Panc1 (cell line): ENCODE data around the gene ATE1. TPM values are rescaled to one million over a fixed set of nuclear protein-coding genes. Genes with fewer than 3 reads are reported as not detected.

ENCODE experiments used
- ATAC-seq: fragments of 200-7000 bp; cut with Tn5 transposase; 2 replicates; pipeline ENCODE4 v1.9.1; 2020; ENCODE audit warnings: mild to moderate bottlenecking, moderate library complexity
- BruUV-seq: library from RNA; stranded (reverse); fragments of 400-500 nt; replicated peaks from 2 replicates; lab custom pipeline; 2021; lab: Mats Ljungman, UMichigan
- CTCF ChIA-PET: fragments of 300-600 bp; sonication (Branson Sonifier 250); formaldehyde crosslinking; loops from one replicate; lab custom pipeline; 2022; ENCODE audit warnings: antibody characterized with exemption; lab: Charles Lee
- POLR2A ChIA-PET: fragments of 300-600 bp; sonication (Branson Sonifier 250); formaldehyde crosslinking; loops from one replicate; lab custom pipeline; 2022; ENCODE audit warnings: antibody characterized with exemption; lab: Charles Lee
- DNase-seq: peaks from one replicate; pipeline ENCODE4 v3.0.0-alpha.2; 2010; ENCODE audit warnings: low read depth, low spot score
- H3K27ac ChIP-seq: 2 replicates; pipeline ENCODE4 v1.5.1; 2011; ENCODE audit warnings: mild to moderate bottlenecking, low read length, inconsistent platforms
- H3K27me3 ChIP-seq: fragments of 200-500 bp; sonication (Bioruptor generic); 2 replicates; pipeline ENCODE4 v1.6.0; 2014; ENCODE audit warnings: low read length, inconsistent platforms; ENCODE audit not compliant: control insufficient read depth, insufficient read depth
- H3K36me3 ChIP-seq: fragments of 200-500 bp; sonication (Bioruptor generic); 2 replicates; pipeline ENCODE4 v1.5.1; 2014; ENCODE audit warnings: inconsistent platforms, mild to moderate bottlenecking, low read length, moderate library complexity; ENCODE audit not compliant: control insufficient read depth, insufficient read depth
- H3K4me1 ChIP-seq: 2 replicates; pipeline ENCODE4 v1.5.1; 2011; ENCODE audit warnings: inconsistent platforms, mild to moderate bottlenecking, low read length, moderate library complexity; ENCODE audit not compliant: control insufficient read depth, insufficient read depth
- H3K4me3 ChIP-seq, 2 experiments: 2 replicates each; pipeline ENCODE4 v1.5.1; 2011 to 2012; ENCODE audit warnings: low read depth in 2 of 2, low read length in 2 of 2, mild to moderate bottlenecking in 2 of 2, inconsistent platforms in 1 of 2, moderate library complexity in 1 of 2
- H3K9me3 ChIP-seq: fragments of 200-500 bp; sonication (Bioruptor generic); 2 replicates; pipeline ENCODE4 v1.5.1; 2014; ENCODE audit warnings: low read depth, mild to moderate bottlenecking, inconsistent platforms, low read length, moderate library complexity; ENCODE audit not compliant: control insufficient read depth, insufficient read depth
- POLR2AphosphoS5 ChIP-seq: IDR thresholded peaks from 2 replicates; pipeline ENCODE4 v1.6.1; 2012; ENCODE audit warnings: mild to moderate bottlenecking, low read depth, low read length, moderate library complexity
- SIN3A ChIP-seq: IDR thresholded peaks from 2 replicates; pipeline ENCODE4 v1.6.1; 2012; ENCODE audit warnings: low read depth, mild to moderate bottlenecking, low read length, moderate library complexity, borderline replicate concordance; ENCODE audit not compliant: insufficient read depth
- TCF7L2 ChIP-seq: IDR thresholded peaks from 2 replicates; pipeline ENCODE4 v1.6.1; 2011; ENCODE audit warnings: mild to moderate bottlenecking, low read depth, low read length, inconsistent platforms
- in situ Hi-C: cut with HindIII; loops from 2 replicates; pipeline ENCODE4 v1.10.0; 2016; ENCODE audit warnings: low sequenced_read_pairs, low pct_unique_long_range_greater_than_20kb
- intact Hi-C: fragments of 100-400 bp; cut with micrococcal nuclease; formaldehyde crosslinking; loops from one replicate; pipeline ENCODE4 v1.10.0; 2022; ENCODE audit not compliant: unreplicated experiment
- total RNA-seq: library from RNA; stranded (reverse); gene quantifications from one replicate; pipeline ENCODE4 v1.2.1, GENCODE V29; 2021; ENCODE audit not compliant: unreplicated experiment
- TF ChIP-seq, protein P1 (sequence below): fragments of 450-650 bp; IDR thresholded peaks from 2 replicates; pipeline ENCODE4 v1.5.1; 2017; ENCODE audit warnings: mild to moderate bottlenecking
- TF ChIP-seq, protein P2 (sequence below), 2 experiments: IDR thresholded peaks; 2 replicates each; pipeline ENCODE4 v1.6.1; 2011 to 2012; ENCODE audit warnings: low read depth in 2 of 2, control low read depth in 1 of 2, low read length in 1 of 2, mild to moderate bottlenecking in 1 of 2, moderate library complexity in 1 of 2; ENCODE audit not compliant: insufficient read depth in 1 of 2

ATE1 gene
- total RNA-seq, 1 experiment from 2014 or later = 45.5 TPM

GRCh38 chr10:121927318-121927840, 452 bp downstream of the ATE1 start:
- ATAC-seq = peak; percentile 80
- DNase-seq = no peak
- in situ Hi-C loops = no loop called here
- no peaks in the 10 kb centered on the region for H3K9me3 ChIP-seq
- no peaks in the 10 kb centered on the region for H3K27me3 ChIP-seq
- ChIA-PET POLR2A (interaction anchor here (0.6 kb wide), 1 partner anchor 189 kb away, joined by 3 read pairs; no protein-coding TSS in a partner anchor), CTCF (no interaction called here)
- BruUV-seq = no TSS peak
- peaks cover 3% of the 10 kb centered on the region; the same call in 1 of the 2 replicates for H3K36me3 ChIP-seq
- TF ChIP-seq POLR2AphosphoS5 = 0 out of 2 replicates have a peak, but pooled peaks have one; percentile 17
- no peak for TF ChIP-seq TCF7L2
- peaks cover 16% of the 10 kb centered on the region for H3K4me1 ChIP-seq
- intact Hi-C loops = loop anchor here (5.0 kb wide), 1 partner anchor 185 kb away; no protein-coding TSS in a partner anchor
- H3K27ac ChIP-seq = peak overlapping the region; percentile 84
- peak overlapping the region; percentile 69 to 79 for H3K4me3 ChIP-seq

- ChIA-PET POLR2A (no interaction called here), CTCF (no interaction called here)
- DNase-seq = no peak
- in situ Hi-C loops = no loop called here
- H3K4me3 ChIP-seq = peak overlapping the region; percentile 69 to 79
- H3K9me3 ChIP-seq = no peaks in the 10 kb centered on the region
- H3K4me1 ChIP-seq = peaks cover 16% of the 10 kb centered on the region
- peaks cover 3% of the 10 kb centered on the region; the same call in 1 of the 2 replicates for H3K36me3 ChIP-seq
- ATAC-seq = peak; percentile 24
- TF ChIP-seq POLR2AphosphoS5 = 0 out of 2 replicates have a peak, but pooled peaks have one; percentile 26
- no peak for TF ChIP-seq TCF7L2
- H3K27me3 ChIP-seq = no peaks in the 10 kb centered on the region
- H3K27ac ChIP-seq = peak overlapping the region; percentile 84
- intact Hi-C loops = loop anchor here (5.0 kb wide), 1 partner anchor 186 kb away; no protein-coding TSS in a partner anchor
- BruUV-seq = no TSS peak
These were observed 1.0 kb downstream of the ATE1 start for GRCh38 chr10:121926671-121927317.

DNA sequence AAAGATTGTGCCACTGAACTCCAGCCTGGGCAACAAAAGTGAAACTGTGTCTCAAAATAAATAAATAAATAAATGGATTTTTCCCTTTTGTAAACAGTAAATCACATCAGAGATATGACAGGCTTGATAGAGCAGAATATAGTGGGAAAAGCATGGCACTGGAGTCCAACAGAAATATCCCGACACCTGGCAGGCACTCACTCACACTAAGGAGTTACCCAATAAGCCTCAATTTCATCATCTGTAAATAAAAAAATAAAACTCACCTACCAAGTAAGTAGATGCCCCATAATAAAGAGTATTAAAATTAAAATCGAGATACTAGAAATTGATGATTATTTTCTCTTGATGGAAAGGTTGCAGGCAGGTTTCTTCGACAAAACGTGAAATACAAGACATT, 1.7 kb downstream of the ATE1 start:
- ChIA-PET POLR2A (no interaction called here), CTCF (no interaction called here)
- DNase-seq (no peak), ATAC-seq (no peak)
- Histone ChIP-seq H3K4me1 (peaks cover 15% of the 10 kb centered on the region), H3K4me3 (peak overlapping the region; percentile 2 to 79; a peak in 3 of 4 replicates), H3K27me3 (no peaks in the 10 kb centered on the region), H3K9me3 (no peaks in the 10 kb centered on the region), H3K27ac (peak overlapping the region; percentile 84; the same call in 1 of the 2 replicates), H3K36me3 (peaks cover 3% of the 10 kb centered on the region; the same call in 1 of the 2 replicates)
- TF ChIP-seq POLR2AphosphoS5 (no peak), TCF7L2 (no peak), SIN3A (no peak)
- TF ChIP-seq, protein P1, sequence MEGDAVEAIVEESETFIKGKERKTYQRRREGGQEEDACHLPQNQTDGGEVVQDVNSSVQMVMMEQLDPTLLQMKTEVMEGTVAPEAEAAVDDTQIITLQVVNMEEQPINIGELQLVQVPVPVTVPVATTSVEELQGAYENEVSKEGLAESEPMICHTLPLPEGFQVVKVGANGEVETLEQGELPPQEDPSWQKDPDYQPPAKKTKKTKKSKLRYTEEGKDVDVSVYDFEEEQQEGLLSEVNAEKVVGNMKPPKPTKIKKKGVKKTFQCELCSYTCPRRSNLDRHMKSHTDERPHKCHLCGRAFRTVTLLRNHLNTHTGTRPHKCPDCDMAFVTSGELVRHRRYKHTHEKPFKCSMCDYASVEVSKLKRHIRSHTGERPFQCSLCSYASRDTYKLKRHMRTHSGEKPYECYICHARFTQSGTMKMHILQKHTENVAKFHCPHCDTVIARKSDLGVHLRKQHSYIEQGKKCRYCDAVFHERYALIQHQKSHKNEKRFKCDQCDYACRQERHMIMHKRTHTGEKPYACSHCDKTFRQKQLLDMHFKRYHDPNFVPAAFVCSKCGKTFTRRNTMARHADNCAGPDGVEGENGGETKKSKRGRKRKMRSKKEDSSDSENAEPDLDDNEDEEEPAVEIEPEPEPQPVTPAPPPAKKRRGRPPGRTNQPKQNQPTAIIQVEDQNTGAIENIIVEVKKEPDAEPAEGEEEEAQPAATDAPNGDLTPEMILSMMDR = no peak
- TF ChIP-seq, protein P2, sequence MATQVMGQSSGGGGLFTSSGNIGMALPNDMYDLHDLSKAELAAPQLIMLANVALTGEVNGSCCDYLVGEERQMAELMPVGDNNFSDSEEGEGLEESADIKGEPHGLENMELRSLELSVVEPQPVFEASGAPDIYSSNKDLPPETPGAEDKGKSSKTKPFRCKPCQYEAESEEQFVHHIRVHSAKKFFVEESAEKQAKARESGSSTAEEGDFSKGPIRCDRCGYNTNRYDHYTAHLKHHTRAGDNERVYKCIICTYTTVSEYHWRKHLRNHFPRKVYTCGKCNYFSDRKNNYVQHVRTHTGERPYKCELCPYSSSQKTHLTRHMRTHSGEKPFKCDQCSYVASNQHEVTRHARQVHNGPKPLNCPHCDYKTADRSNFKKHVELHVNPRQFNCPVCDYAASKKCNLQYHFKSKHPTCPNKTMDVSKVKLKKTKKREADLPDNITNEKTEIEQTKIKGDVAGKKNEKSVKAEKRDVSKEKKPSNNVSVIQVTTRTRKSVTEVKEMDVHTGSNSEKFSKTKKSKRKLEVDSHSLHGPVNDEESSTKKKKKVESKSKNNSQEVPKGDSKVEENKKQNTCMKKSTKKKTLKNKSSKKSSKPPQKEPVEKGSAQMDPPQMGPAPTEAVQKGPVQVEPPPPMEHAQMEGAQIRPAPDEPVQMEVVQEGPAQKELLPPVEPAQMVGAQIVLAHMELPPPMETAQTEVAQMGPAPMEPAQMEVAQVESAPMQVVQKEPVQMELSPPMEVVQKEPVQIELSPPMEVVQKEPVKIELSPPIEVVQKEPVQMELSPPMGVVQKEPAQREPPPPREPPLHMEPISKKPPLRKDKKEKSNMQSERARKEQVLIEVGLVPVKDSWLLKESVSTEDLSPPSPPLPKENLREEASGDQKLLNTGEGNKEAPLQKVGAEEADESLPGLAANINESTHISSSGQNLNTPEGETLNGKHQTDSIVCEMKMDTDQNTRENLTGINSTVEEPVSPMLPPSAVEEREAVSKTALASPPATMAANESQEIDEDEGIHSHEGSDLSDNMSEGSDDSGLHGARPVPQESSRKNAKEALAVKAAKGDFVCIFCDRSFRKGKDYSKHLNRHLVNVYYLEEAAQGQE (IDR thresholded peaks at IDR 0.05; ENCODE audit: insufficient read depth in 1 of 2, low read depth in 2 of 2, low read length in 1 of 2) = no peak
- intact Hi-C loops = loop anchor here (5.0 kb wide), 1 partner anchor 186 kb away; no protein-coding TSS in a partner anchor
- in situ Hi-C loops = no loop called here
- TSS peak; percentile 75 for BruUV-seq
